Epithelial cell of umbilical artery (primary cell): ENCODE data around the gene SMAD5. TPM values are rescaled to one million over a fixed set of nuclear protein-coding genes. Genes with fewer than 3 reads are reported as not detected.

Experiments used
- total RNA-seq: library from RNA; depleted of rRNA; stranded (reverse); fragments of >200 nt; gene quantifications from 2 replicates; pipeline ENCODE4 v1.2.3, GENCODE V29; 2014

The SMAD5 gene
- total RNA-seq, result 36.1 and 45.0 TPM in 2 replicates

GRCh38 chr5:136132557-136133221 lies at the start of gene SMAD5:
TSS of gene SMAD5 (plus strand) at chr5:136132845. CDS start at chr5:136153761, 20,916 bp downstream.

GRCh38 chr5:136192526-136193321 lies 60.1 kb downstream of the SMAD5 start, which contains the start of gene SMIM32:
TSS of gene SMIM32 (minus strand) at chr5:136193162. CDS start at chr5:136192524, 638 bp downstream.

Other genes starting within 250 kb of the SMAD5 start
- not detected in 2 replicates for gene IL9, start 237.0 kb upstream of the SMAD5 start, total RNA-seq
- gene LECT2, start 177.9 kb upstream of the SMAD5 start, total RNA-seq, result not detected in 2 replicates
- 40.6 and 46.1 TPM in 2 replicates for gene TGFBI, start 103.9 kb upstream of the SMAD5 start, total RNA-seq
- gene SMIM32, start 60.3 kb downstream of the SMAD5 start, total RNA-seq, result not detected in 2 replicates
- not detected in 2 replicates for gene TRPC7, start 232.7 kb downstream of the SMAD5 start, total RNA-seq